Chondrocyte (in vitro differentiated cells): ENCODE measurements around the gene RNF31. TPM values are rescaled to one million over a fixed set of nuclear protein-coding genes. Genes with fewer than 3 reads are reported as not detected.

Source experiments
- DNase-seq: peaks from one replicate; pipeline ENCODE4 v3.0.0; 2021; ENCODE audit warnings: mixed read lengths, low spot score
- H3K27ac Mint-ChIP-seq: one replicate; pipeline ENCODE4 v1.8.0; 2021; ENCODE audit warnings: mild to moderate bottlenecking, moderate library complexity, mixed read lengths; ENCODE audit not compliant: unreplicated experiment
- H3K27me3 Mint-ChIP-seq: 2 replicates; pipeline ENCODE4 v1.8.0; 2021; ENCODE audit warnings: low read depth, mixed read lengths
- H3K36me3 Mint-ChIP-seq: 2 replicates; pipeline ENCODE4 v1.8.0; 2021; ENCODE audit warnings: low read depth, mixed read lengths
- H3K4me1 Mint-ChIP-seq: 2 replicates; pipeline ENCODE4 v1.8.0; 2021; ENCODE audit warnings: low read depth, mild to moderate bottlenecking, mixed read lengths
- H3K4me3 Mint-ChIP-seq: one replicate; pipeline ENCODE4 v1.8.0; 2021; ENCODE audit warnings: mild to moderate bottlenecking, moderate library complexity, mixed read lengths; ENCODE audit not compliant: unreplicated experiment
- H3K9me3 Mint-ChIP-seq: 2 replicates; pipeline ENCODE4 v1.8.0; 2021; ENCODE audit warnings: low read depth, mixed read lengths
- total RNA-seq: library from RNA; stranded (reverse); gene quantifications from 3 replicates; pipeline ENCODE4 v1.2.1, GENCODE V29; 2021
- TF ChIP-seq, protein P1 (sequence below): fragments of 200-600 bp; sonication (generic); IDR thresholded peaks from 2 replicates; pipeline ENCODE4 v1.5.0; 2021; ENCODE audit warnings: antibody characterized with exemption, mild to moderate bottlenecking, moderate library complexity

The RNF31 gene
- total RNA-seq, 1 donor from 2014 or later, result 45.8 TPM

DNA sequence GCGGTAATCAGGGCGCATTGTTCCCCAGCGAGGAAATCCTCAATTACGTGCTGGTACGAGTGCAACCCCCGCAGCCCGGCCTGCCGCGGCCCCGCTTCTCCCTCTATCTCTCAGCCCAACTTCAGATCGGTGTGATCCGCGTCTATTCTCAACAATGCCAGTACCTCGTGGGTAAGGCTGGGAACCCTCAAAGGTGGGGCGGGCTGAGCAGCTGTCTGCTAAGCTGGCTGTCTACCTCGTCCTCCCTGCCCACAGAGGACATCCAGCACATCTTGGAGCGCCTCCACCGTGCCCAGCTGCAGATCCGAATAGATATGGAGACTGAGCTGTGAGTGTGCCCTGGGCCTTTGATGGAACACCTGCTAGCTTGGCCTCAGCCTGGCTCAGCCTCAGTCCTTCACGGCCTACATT, 25.6 kb downstream of the RNF31 start:
- Mint-ChIP-seq H3K27ac (no peak overlapping the region), H3K9me3 (no peaks in the 10 kb centered on the region), H3K27me3 (no peaks in the 10 kb centered on the region), H3K4me1 (no peaks in the 10 kb centered on the region), H3K36me3 (peaks cover 10% of the 10 kb centered on the region), H3K4me3 (no peak overlapping the region)
- peak; percentile 79 for DNase-seq
- TF ChIP-seq, protein P1, sequence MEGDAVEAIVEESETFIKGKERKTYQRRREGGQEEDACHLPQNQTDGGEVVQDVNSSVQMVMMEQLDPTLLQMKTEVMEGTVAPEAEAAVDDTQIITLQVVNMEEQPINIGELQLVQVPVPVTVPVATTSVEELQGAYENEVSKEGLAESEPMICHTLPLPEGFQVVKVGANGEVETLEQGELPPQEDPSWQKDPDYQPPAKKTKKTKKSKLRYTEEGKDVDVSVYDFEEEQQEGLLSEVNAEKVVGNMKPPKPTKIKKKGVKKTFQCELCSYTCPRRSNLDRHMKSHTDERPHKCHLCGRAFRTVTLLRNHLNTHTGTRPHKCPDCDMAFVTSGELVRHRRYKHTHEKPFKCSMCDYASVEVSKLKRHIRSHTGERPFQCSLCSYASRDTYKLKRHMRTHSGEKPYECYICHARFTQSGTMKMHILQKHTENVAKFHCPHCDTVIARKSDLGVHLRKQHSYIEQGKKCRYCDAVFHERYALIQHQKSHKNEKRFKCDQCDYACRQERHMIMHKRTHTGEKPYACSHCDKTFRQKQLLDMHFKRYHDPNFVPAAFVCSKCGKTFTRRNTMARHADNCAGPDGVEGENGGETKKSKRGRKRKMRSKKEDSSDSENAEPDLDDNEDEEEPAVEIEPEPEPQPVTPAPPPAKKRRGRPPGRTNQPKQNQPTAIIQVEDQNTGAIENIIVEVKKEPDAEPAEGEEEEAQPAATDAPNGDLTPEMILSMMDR, result no peak

DNA sequence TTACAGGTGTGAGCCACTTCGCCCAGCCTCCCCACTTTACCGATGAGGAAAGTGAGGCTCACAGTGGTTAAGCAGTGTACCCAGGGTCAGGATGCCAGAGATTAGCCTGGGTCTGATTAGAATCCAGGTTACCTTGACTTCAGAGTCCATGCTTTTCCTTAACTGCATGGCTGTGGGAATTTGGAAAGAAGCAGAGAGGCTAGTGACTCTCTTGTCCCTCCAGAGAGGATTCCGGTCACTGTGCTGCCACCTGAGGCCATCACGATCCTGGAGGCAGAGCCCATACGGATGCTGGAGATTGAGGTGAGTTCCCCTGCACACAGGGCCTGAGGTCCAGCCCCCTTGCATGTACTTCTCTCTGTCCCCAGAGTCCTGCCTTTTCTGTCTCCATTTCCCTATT, 29.3 kb downstream of the RNF31 start:
- Mint-ChIP-seq H3K4me3 (no peak overlapping the region), H3K9me3 (no peaks in the 10 kb centered on the region), H3K36me3 (peaks cover 11% of the 10 kb centered on the region), H3K27me3 (no peaks in the 10 kb centered on the region), H3K4me1 (no peaks in the 10 kb centered on the region), H3K27ac (no peak overlapping the region)
- TF ChIP-seq, protein P1, result no peak
- no peak for DNase-seq

DNA sequence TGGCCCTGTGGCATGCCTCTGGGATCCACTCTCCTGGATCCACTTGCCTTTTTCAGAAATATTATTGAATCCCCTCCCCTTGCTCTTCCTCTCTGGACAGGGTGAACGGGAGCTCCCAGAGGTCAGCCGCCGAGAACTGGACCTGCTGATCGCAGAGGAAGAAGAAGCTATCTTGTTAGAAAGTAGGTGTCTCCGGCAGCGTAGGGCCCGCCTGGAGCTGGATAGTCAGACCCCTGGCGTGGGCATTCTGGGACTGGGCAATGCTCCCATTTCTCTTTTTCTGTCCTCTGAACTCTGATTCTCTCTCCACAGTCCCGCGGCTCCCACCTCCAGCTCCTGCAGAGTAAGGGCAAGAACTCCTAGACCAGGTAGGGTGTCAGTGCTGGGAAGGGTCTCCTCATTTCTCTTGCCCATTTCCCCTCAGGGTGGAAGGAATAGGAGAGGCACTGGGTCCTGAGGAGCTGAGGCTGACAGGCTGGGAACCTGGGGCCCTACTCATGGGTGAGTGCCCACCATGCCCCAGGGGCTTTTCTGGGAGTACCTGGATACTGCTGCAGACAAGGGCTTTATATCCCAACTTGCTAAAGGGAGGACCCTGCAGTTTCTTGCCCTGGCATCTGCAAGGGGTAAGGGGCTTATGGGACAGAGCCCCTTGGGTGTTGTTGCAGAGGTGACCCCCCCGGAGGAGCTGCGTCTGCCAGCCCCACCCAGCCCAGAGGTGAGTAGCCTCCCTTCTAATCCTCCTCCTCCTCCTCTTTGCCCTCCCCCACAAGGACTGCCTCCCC, 29.9 kb downstream of the RNF31 start:
- peaks cover 15% of the 10 kb centered on the region for H3K36me3 Mint-ChIP-seq
- no peak for DNase-seq
- no peaks in the 10 kb centered on the region for H3K9me3 Mint-ChIP-seq
- H3K4me1 Mint-ChIP-seq, result no peaks in the 10 kb centered on the region
- TF ChIP-seq, protein P1, result no peak
- no peaks in the 10 kb centered on the region for H3K27me3 Mint-ChIP-seq
- no peak overlapping the region for H3K27ac Mint-ChIP-seq
- no peak overlapping the region for H3K4me3 Mint-ChIP-seq

DNA sequence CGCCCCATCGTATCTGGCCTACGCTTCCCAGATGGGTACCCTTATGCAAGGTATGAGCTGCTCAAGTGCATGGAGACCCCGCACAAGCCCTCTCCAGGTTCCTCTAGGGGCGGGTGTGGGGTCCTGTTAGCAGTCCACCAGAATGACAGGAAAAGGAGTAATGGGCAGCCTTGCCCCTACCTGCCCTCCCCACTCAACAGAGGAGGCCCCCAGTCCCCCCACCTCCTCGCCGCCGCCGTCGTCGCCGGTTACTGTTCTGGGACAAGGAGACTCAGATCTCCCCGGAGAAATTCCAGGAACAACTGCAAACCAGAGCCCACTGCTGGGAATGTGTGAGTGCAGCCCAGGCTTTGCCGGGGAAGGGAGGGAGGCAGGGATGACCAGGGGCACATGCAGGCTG, 30.6 kb downstream of the RNF31 start:
- Mint-ChIP-seq H3K27me3 (no peaks in the 10 kb centered on the region), H3K27ac (no peak overlapping the region)
- no peak for DNase-seq

DNA sequence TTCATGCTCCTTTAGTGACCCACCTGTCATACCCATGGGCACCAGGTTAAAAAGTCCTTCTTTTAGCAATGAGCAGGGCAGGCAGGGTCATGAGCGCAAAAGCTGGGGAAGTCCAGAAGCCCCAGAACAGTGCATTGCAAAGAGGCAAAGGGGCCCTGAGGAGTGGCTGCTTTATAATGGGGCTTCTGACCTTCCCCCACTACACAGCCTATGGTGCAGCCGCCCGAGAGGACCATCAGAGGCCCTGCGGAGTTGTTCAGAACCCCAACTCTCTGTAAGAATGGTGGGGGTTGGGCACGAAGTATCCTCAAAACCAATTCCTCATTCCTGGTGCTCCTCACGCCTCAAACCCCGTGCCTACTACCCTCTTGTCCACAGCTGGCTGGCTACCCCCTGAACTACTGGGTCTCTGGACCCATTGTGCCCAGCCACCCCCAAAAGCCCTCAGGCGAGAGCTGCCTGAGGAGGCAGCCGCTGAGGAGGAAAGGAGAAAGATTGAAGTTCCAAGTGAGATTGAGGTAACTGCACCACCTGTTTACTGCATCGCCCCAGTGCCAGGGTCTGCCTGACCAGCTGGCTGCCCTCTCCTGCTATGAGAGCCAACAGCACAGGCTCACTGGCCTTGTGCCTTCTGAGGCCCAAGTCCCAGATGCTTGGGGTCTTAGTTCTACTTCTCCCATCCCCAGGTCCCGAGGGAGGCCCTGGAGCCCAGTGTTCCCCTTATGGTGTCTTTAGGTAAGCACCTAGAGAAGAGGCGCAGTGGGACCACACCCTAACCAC, 31.3 kb downstream of the RNF31 start:
- Mint-ChIP-seq H3K27me3 (no peaks in the 10 kb centered on the region), H3K27ac (no peak overlapping the region), H3K4me3 (no peak overlapping the region), H3K36me3 (peaks cover 21% of the 10 kb centered on the region), H3K4me1 (no peaks in the 10 kb centered on the region), H3K9me3 (no peaks in the 10 kb centered on the region)
- no peak for DNase-seq
- TF ChIP-seq, protein P1, result no peak

More for the DNA sequence above, 30.6 kb downstream of the RNF31 start:
- H3K36me3 Mint-ChIP-seq, result peaks cover 18% of the 10 kb centered on the region
- TF ChIP-seq, protein P1, result no peak
- no peaks in the 10 kb centered on the region for H3K9me3 Mint-ChIP-seq
- H3K4me1 Mint-ChIP-seq, result no peaks in the 10 kb centered on the region
- no peak overlapping the region for H3K4me3 Mint-ChIP-seq
